Coronary artery (tissue), 2 donors: ENCODE data around the gene PDCL2.
"Not testable (repeated sequence)": the region's sequence is repeated elsewhere in the genome, so short reads cannot be mapped to it uniquely, and the experiment has no call there.

Source experiments
- DNase-seq: peaks from one replicate; pipeline ENCODE4 v3.0.0-alpha.2; 2017; ENCODE audit warnings: low spot score
- H3K27ac ChIP-seq, 2 donors: fragments of 200-600 bp; sonication (generic); one replicate each; pipeline ENCODE4 v1.5.1; 2016 to 2019
- H3K4me3 ChIP-seq: fragments of 200-600 bp; sonication (generic); 2 replicates; pipeline ENCODE4 v1.5.1; 2016; ENCODE audit warnings: mild to moderate bottlenecking, moderate library complexity
- CTCF ChIP-seq: fragments of 200-600 bp; sonication (generic); IDR thresholded peaks from one replicate; pipeline ENCODE4 v1.5.1; 2019; ENCODE audit warnings: antibody characterized with exemption

The PDCL2 gene

DNA sequence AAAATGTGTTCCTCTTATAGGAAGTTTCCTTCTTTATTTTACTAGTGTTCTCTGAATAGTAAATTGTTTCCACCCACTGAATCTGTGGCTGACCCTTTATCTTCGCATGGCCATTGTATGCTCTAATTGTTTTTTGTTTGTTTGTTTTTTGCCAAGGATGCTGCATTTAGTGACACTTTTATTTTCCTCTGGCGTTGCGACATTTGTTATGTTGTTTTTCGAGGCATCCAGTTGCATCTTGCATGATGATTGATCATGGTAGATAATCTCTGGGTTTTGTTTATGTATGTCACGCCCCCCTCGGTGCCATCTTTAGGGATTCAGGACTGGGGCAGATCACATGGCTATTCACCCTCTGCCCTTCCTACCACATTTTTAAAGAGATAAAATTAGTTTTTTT, 41.9 kb upstream of the PDCL2 start:
- Histone ChIP-seq H3K4me3 (no peak overlapping the region), H3K27ac (no peak overlapping the region)
- no peak for TF ChIP-seq CTCF
- no peak for DNase-seq

DNA sequence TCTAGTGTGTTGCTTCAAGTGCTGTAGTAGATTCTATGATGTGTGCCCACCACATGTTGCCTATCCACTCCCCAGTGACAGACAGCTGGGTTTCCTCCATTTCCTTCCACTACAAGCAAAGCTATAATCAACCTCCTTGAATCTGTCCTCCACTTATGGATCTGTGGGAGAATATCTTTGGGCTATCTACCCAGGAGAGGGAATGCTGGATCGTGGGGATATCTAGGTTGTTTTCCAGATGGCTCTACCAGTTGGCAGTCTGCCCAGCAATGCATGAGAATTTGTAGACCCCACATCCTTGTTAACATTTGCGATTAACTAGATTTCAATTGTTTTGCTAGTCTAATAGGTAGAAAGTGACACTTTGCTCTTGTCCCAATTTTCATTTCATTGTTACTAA, 33.8 kb upstream of the PDCL2 start:
- Histone ChIP-seq H3K4me3 (no peak overlapping the region), H3K27ac (no peak overlapping the region)
- no peak for DNase-seq
- no peak for TF ChIP-seq CTCF

- not testable (repeated sequence) for DNase-seq, H3K4me3 ChIP-seq, H3K27ac ChIP-seq
Observed at GRCh38 chr4:55624063-55624462, 32.0 kb upstream of the PDCL2 start.

- TF ChIP-seq CTCF, result no peak
Observed at GRCh38 chr4:55618546-55619143, 26.6 kb upstream of the PDCL2 start.

GRCh38 chr4:55617587-55618197, 25.6 kb upstream of the PDCL2 start:
- H3K27ac ChIP-seq, result no peak overlapping the region
- no peak for TF ChIP-seq CTCF
- no peak for DNase-seq
- no peak overlapping the region for H3K4me3 ChIP-seq

More at GRCh38 chr4:55618546-55619143, 26.6 kb upstream of the PDCL2 start:
- Histone ChIP-seq H3K27ac (no peak overlapping the region), H3K4me3 (no peak overlapping the region)
- DNase-seq, result no peak

GRCh38 chr4:55615008-55615407, 23.0 kb upstream of the PDCL2 start:
- Histone ChIP-seq H3K27ac (no peak overlapping the region), H3K4me3 (no peak overlapping the region)
- no peak for TF ChIP-seq CTCF
- no peak for DNase-seq

GRCh38 chr4:55613621-55614020, 21.6 kb upstream of the PDCL2 start:
- DNase-seq, result no peak

More at GRCh38 chr4:55613621-55614020, 21.6 kb upstream of the PDCL2 start:
- no peak for TF ChIP-seq CTCF
- Histone ChIP-seq H3K4me3 (no peak overlapping the region), H3K27ac (no peak overlapping the region)
